Activated naive CD8-positive, alpha-beta T cell treated with anti-CD3 and anti-CD28 coated beads, Interleukin-2, amount 50 U/mL, for 16 hours (primary cell): ENCODE results near the gene SLC4A11.
"Not testable (repeated sequence)": the region's sequence is repeated elsewhere in the genome, so short reads cannot be mapped to it uniquely, and the experiment has no call there.

Experiments
- DNase-seq: peaks from one replicate; pipeline ENCODE4 v3.0.0-alpha.2; 2020; ENCODE audit warnings: low read depth, low spot score

Gene SLC4A11

GRCh38 chr20:3203315-3204123, 35.5 kb downstream of the SLC4A11 start:
- DNase-seq = no peak

GRCh38 chr20:3202965-3203314, 36.0 kb downstream of the SLC4A11 start:
- DNase-seq = no peak

- no peak for DNase-seq
Measured at GRCh38 chr20:3199976-3200755, 38.8 kb downstream of the SLC4A11 start.

GRCh38 chr20:3199206-3199605, 39.8 kb downstream of the SLC4A11 start:
- DNase-seq = no peak

- DNase-seq = no peak
Measured at GRCh38 chr20:3195590-3196237, 43.3 kb downstream of the SLC4A11 start.

- DNase-seq = no peak
Measured at GRCh38 chr20:3194617-3195280, 44.2 kb downstream of the SLC4A11 start.

GRCh38 chr20:3193806-3194616, 45.0 kb downstream of the SLC4A11 start:
- no peak for DNase-seq

- no peak for DNase-seq
Measured at GRCh38 chr20:3192226-3193015, 46.6 kb downstream of the SLC4A11 start.

- DNase-seq = no peak
Measured at GRCh38 chr20:3190681-3191111, 48.3 kb downstream of the SLC4A11 start.

- DNase-seq = no peak
Measured at GRCh38 chr20:3189561-3190131, 49.3 kb downstream of the SLC4A11 start.

- DNase-seq = no peak
Measured at GRCh38 chr20:3188823-3189413, 50.1 kb downstream of the SLC4A11 start.

GRCh38 chr20:3187861-3188260, 51.1 kb downstream of the SLC4A11 start:
- not testable (repeated sequence) for DNase-seq

GRCh38 chr20:3183896-3184612, 54.9 kb downstream of the SLC4A11 start:
- no peak for DNase-seq

GRCh38 chr20:3182429-3182828, 56.6 kb downstream of the SLC4A11 start:
- not testable (repeated sequence) for DNase-seq

- no peak for DNase-seq
Measured at GRCh38 chr20:3181270-3181669, 57.7 kb downstream of the SLC4A11 start.

GRCh38 chr20:3180319-3180718, 58.7 kb downstream of the SLC4A11 start:
- DNase-seq = no peak

- no peak for DNase-seq
Measured at GRCh38 chr20:3177746-3178485, 61.1 kb downstream of the SLC4A11 start.
